SK-N-SH (cell line): ENCODE results near the gene PPM1L. TPM values are rescaled to one million over a fixed set of nuclear protein-coding genes. Genes with fewer than 3 reads are reported as not detected.

Source experiments
- CTCF ChIA-PET: fragments of 300-600, 350-600 bp; formaldehyde crosslinking; extraction: SDS; loops from one replicate; lab custom pipeline; 2021; lab: Yijun Ruan, JAX
- POLR2A ChIA-PET: fragments of 350-600 bp; sonication (Branson Sonifier 250); formaldehyde crosslinking; extraction: SDS; loops from one replicate; lab custom pipeline; 2020; ENCODE audit warnings: antibody characterized with exemption, inconsistent platforms; lab: Yijun Ruan, JAX
- DNase-seq: peaks from one replicate; pipeline ENCODE4 v3.0.0; 2012
- H2AFZ ChIP-seq: fragments of 200-600 bp; sonication (generic); 2 replicates; pipeline ENCODE4 v1.8.1; 2016; ENCODE audit warnings: antibody characterized with exemption, mild to moderate bottlenecking, low read depth
- H3F3A ChIP-seq: fragments of 200-600 bp; sonication (generic); replicated peaks from 2 replicates; pipeline ENCODE3; 2016; ENCODE audit warnings: antibody characterized with exemption, mild to moderate bottlenecking; ENCODE audit not compliant: insufficient read depth
- H3K27ac ChIP-seq, 2 experiments: fragments of 200-500 bp in 1 of 2; fragments of 200-600 bp in 1 of 2; sonication (Bioruptor generic) in 1 of 2; sonication (generic), shearing (Covaris generic) in 1 of 2; 2 replicates each; pipeline versions ENCODE4 v1.5.1 to v1.6.1; 2014 to 2016; ENCODE audit warnings: low read depth in 2 of 2, inconsistent platforms in 1 of 2, low read length in 1 of 2, mild to moderate bottlenecking in 1 of 2, mixed read lengths in 1 of 2
- H3K27me3 ChIP-seq: fragments of 200-600 bp; sonication (generic), shearing (Covaris generic); 2 replicates; pipeline ENCODE4 v1.6.1; 2016; ENCODE audit warnings: mixed run types; ENCODE audit not compliant: insufficient read depth
- H3K36me3 ChIP-seq, 2 experiments: fragments of 200-500 bp in 1 of 2; fragments of 200-600 bp in 1 of 2; sonication (Bioruptor generic) in 1 of 2; sonication (generic) in 1 of 2; replicated peaks in 1 of 2; 2 replicates each; pipeline versions ENCODE3 to v1.5.1; 2014 to 2016; ENCODE audit warnings: low read length in 1 of 2, mild to moderate bottlenecking in 1 of 2; ENCODE audit not compliant: insufficient read depth in 2 of 2, control insufficient read depth in 1 of 2
- H3K4me1 ChIP-seq, 2 experiments: fragments of 200-500 bp in 1 of 2; fragments of 200-600 bp in 1 of 2; sonication (Bioruptor generic) in 1 of 2; sonication (generic), shearing (Covaris generic) in 1 of 2; 2 replicates each; pipeline versions ENCODE4 v1.5.1 to v1.6.1; 2014 to 2016; ENCODE audit warnings: low read depth in 1 of 2, low read length in 1 of 2, mixed run types in 1 of 2; ENCODE audit not compliant: insufficient read depth in 2 of 2, control insufficient read depth in 1 of 2
- H3K4me2 ChIP-seq: fragments of 200-600 bp; sonication (generic), shearing (Covaris generic); 2 replicates; pipeline ENCODE4 v1.6.1; 2017; ENCODE audit warnings: mixed run types
- H3K4me3 ChIP-seq, 2 experiments: fragments of 200-500 bp in 1 of 2; fragments of 200-600 bp in 1 of 2; sonication (Bioruptor generic) in 1 of 2; sonication (generic), shearing (Covaris generic) in 1 of 2; 2 replicates each; pipeline versions ENCODE4 v1.5.1 to v1.8.1; 2014 to 2016; ENCODE audit warnings: low read depth in 2 of 2, inconsistent platforms in 1 of 2, low read length in 1 of 2, mild to moderate bottlenecking in 1 of 2, mixed read lengths in 1 of 2, moderate library complexity in 1 of 2
- H3K79me2 ChIP-seq: fragments of 200-600 bp; sonication (generic); 2 replicates; pipeline ENCODE4 v1.8.1; 2017; ENCODE audit warnings: mild to moderate bottlenecking; ENCODE audit not compliant: insufficient read depth
- H3K9ac ChIP-seq: fragments of 200-600 bp; sonication (generic); 2 replicates; pipeline ENCODE4 v1.6.1; 2017; ENCODE audit warnings: mixed run types
- H3K9me2 ChIP-seq: fragments of 200-600 bp; sonication (generic); 2 replicates; pipeline ENCODE4 v1.6.1; 2017; ENCODE audit warnings: mixed run types
- H3K9me3 ChIP-seq: fragments of 200-600 bp; sonication (generic); 2 replicates; pipeline ENCODE4 v1.6.1; 2017; ENCODE audit warnings: mixed run types, mild to moderate bottlenecking, moderate library complexity
- H4K20me1 ChIP-seq: fragments of 200-600 bp; sonication (generic); 2 replicates; pipeline ENCODE4 v1.6.1; 2017; ENCODE audit warnings: mild to moderate bottlenecking, mixed run types; ENCODE audit not compliant: insufficient read depth
- ELF1 ChIP-seq: IDR thresholded peaks from 2 replicates; pipeline ENCODE4 v1.4.0; 2012
- EP300 ChIP-seq, 2 experiments: IDR thresholded peaks; 2 replicates each; pipeline versions ENCODE4 v1.4.0 to v1.6.1; 2012; ENCODE audit warnings: borderline replicate concordance in 1 of 2, low read depth in 1 of 2, low read length in 1 of 2
- FOXM1 ChIP-seq: IDR thresholded peaks from 2 replicates; pipeline ENCODE4 v1.4.0; 2012; ENCODE audit warnings: low read depth, mild to moderate bottlenecking
- GABPA ChIP-seq: IDR thresholded peaks from 2 replicates; pipeline ENCODE4 v1.4.0; 2012; ENCODE audit warnings: low read depth, mild to moderate bottlenecking
- JUND ChIP-seq: IDR thresholded peaks from 2 replicates; pipeline ENCODE4 v1.4.0; 2012
- MEF2A ChIP-seq: IDR thresholded peaks from 2 replicates; pipeline ENCODE4 v1.4.0; 2012; ENCODE audit warnings: low read depth, borderline replicate concordance
- MXI1 ChIP-seq: IDR thresholded peaks from 2 replicates; pipeline ENCODE4 v1.6.1; 2012; ENCODE audit warnings: mild to moderate bottlenecking, low read depth, low read length, improper control_type of control experiment
- NFIC ChIP-seq: IDR thresholded peaks from 2 replicates; pipeline ENCODE4 v1.4.0; 2012; ENCODE audit warnings: borderline replicate concordance
- POLR2AphosphoS5 ChIP-seq: IDR thresholded peaks from 2 replicates; pipeline ENCODE4 v1.6.1; 2012; ENCODE audit warnings: low read depth, low read length
- RCOR1 ChIP-seq: fragments of 150-350 bp; IDR thresholded peaks from 2 replicates; pipeline ENCODE4 v1.6.1; 2017; ENCODE audit warnings: antibody characterized with exemption, low read length
- SIN3A ChIP-seq: IDR thresholded peaks from 2 replicates; pipeline ENCODE4 v1.6.1; 2012; ENCODE audit warnings: low read depth, mild to moderate bottlenecking, low read length, moderate library complexity, borderline replicate concordance
- TAF1 ChIP-seq: IDR thresholded peaks from 2 replicates; pipeline ENCODE4 v1.6.1; 2012; ENCODE audit warnings: low read depth, mild to moderate bottlenecking, low read length, moderate library complexity, borderline replicate concordance
- TCF12 ChIP-seq: IDR thresholded peaks from 2 replicates; pipeline ENCODE4 v1.4.0; 2012
- YY1 ChIP-seq: IDR thresholded peaks from 2 replicates; pipeline ENCODE4 v1.4.0; 2012; ENCODE audit warnings: low read depth, mild to moderate bottlenecking
- WGBS: methylation state at CpG from one replicate; pipeline ENCODE4 v1.1.6; 2017; ENCODE audit warnings: low lambda C conversion rate; 5-methylcytosine and 5-hydroxymethylcytosine counted together
- polyA plus RNA-seq, 3 experiments: library from polyadenylated mRNA; depleted of rRNA; stranded (reverse); fragments of >200 nt; gene quantifications; 2 replicates each; pipeline ENCODE4 v1.2.3, GENCODE V29; 2012
- TF ChIP-seq, protein P1 (sequence below): IDR thresholded peaks from 2 replicates; pipeline ENCODE4 v1.4.0; 2012; ENCODE audit warnings: low read depth, borderline replicate concordance
- TF ChIP-seq, protein P2 (sequence below): IDR thresholded peaks from 2 replicates; pipeline ENCODE4 v1.4.0; 2012; ENCODE audit warnings: low read depth, borderline replicate concordance
- TF ChIP-seq, protein P3 (sequence below): IDR thresholded peaks from 2 replicates; pipeline ENCODE4 v1.6.1; 2012; ENCODE audit warnings: mild to moderate bottlenecking, low read depth, low read length, moderate library complexity
- TF ChIP-seq, protein P4 (sequence below): IDR thresholded peaks from 2 replicates; pipeline ENCODE4 v1.4.0; 2012; ENCODE audit warnings: low read depth

PPM1L gene
- polyA plus RNA-seq, 1 of the 3 experiments (the other 2 are of a cell fraction), result 0.16 TPM

DNA sequence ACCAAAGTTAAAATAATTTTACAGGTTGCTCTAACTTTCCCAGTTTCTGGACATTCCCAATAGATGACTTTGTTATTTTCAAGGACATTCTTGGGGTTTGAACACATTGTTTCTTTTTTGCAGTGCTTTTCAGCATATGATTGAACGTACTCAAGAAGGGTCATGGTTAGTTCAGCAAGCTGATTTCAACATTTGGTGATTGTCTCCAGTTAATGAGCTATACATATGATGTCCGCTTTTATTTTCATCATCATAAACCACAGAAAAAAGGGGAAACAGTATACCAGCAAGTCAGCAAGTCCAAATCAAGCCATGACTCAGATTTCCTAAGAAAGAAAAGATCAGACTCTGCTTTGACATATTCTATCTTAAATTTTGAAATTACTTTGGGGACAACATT lies 279.7 kb downstream of the PPM1L start:
- Histone ChIP-seq H3K9me2 (no peaks in the 10 kb centered on the region), H3K4me2 (no peak overlapping the region), H3F3A (peaks cover 3% of the 10 kb centered on the region), H3K9me3 (no peaks in the 10 kb centered on the region), H4K20me1 (no peaks in the 10 kb centered on the region), H3K79me2 (no peaks in the 10 kb centered on the region), H3K36me3 (no peaks in the 10 kb centered on the region), H3K9ac (no peak overlapping the region), H3K27ac (no peak overlapping the region), H2AFZ (no peak overlapping the region), H3K4me3 (no peak overlapping the region), H3K27me3 (no peaks in the 10 kb centered on the region), H3K4me1 (no peaks in the 10 kb centered on the region)
- CTCF ChIA-PET, result no interaction called here
- WGBS, result 46% methylated on average over 2 of the region's 2 CpGs
- DNase-seq, result no peak
- TF ChIP-seq EP300 (IDR thresholded peaks at IDR 0.05; ENCODE audit: borderline replicate concordance in 1 of 2, low read depth in 1 of 2, low read length in 1 of 2) (no peak), MEF2A (no peak), FOXM1 (no peak), YY1 (no peak), GABPA (no peak), POLR2AphosphoS5 (no peak), NFIC (no peak), ELF1 (no peak), JUND (no peak), MXI1 (no peak), TAF1 (no peak), RCOR1 (no peak), TCF12 (no peak), SIN3A (no peak)
- TF ChIP-seq, protein P1, sequence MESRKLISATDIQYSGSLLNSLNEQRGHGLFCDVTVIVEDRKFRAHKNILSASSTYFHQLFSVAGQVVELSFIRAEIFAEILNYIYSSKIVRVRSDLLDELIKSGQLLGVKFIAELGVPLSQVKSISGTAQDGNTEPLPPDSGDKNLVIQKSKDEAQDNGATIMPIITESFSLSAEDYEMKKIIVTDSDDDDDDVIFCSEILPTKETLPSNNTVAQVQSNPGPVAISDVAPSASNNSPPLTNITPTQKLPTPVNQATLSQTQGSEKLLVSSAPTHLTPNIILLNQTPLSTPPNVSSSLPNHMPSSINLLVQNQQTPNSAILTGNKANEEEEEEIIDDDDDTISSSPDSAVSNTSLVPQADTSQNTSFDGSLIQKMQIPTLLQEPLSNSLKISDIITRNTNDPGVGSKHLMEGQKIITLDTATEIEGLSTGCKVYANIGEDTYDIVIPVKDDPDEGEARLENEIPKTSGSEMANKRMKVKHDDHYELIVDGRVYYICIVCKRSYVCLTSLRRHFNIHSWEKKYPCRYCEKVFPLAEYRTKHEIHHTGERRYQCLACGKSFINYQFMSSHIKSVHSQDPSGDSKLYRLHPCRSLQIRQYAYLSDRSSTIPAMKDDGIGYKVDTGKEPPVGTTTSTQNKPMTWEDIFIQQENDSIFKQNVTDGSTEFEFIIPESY, result no peak
- TF ChIP-seq, protein P2, sequence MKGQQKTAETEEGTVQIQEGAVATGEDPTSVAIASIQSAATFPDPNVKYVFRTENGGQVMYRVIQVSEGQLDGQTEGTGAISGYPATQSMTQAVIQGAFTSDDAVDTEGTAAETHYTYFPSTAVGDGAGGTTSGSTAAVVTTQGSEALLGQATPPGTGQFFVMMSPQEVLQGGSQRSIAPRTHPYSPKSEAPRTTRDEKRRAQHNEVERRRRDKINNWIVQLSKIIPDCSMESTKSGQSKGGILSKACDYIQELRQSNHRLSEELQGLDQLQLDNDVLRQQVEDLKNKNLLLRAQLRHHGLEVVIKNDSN, result no peak
- TF ChIP-seq, protein P3, sequence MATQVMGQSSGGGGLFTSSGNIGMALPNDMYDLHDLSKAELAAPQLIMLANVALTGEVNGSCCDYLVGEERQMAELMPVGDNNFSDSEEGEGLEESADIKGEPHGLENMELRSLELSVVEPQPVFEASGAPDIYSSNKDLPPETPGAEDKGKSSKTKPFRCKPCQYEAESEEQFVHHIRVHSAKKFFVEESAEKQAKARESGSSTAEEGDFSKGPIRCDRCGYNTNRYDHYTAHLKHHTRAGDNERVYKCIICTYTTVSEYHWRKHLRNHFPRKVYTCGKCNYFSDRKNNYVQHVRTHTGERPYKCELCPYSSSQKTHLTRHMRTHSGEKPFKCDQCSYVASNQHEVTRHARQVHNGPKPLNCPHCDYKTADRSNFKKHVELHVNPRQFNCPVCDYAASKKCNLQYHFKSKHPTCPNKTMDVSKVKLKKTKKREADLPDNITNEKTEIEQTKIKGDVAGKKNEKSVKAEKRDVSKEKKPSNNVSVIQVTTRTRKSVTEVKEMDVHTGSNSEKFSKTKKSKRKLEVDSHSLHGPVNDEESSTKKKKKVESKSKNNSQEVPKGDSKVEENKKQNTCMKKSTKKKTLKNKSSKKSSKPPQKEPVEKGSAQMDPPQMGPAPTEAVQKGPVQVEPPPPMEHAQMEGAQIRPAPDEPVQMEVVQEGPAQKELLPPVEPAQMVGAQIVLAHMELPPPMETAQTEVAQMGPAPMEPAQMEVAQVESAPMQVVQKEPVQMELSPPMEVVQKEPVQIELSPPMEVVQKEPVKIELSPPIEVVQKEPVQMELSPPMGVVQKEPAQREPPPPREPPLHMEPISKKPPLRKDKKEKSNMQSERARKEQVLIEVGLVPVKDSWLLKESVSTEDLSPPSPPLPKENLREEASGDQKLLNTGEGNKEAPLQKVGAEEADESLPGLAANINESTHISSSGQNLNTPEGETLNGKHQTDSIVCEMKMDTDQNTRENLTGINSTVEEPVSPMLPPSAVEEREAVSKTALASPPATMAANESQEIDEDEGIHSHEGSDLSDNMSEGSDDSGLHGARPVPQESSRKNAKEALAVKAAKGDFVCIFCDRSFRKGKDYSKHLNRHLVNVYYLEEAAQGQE, result no peak
- TF ChIP-seq, protein P4, sequence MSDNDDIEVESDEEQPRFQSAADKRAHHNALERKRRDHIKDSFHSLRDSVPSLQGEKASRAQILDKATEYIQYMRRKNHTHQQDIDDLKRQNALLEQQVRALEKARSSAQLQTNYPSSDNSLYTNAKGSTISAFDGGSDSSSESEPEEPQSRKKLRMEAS, result no peak
- POLR2A ChIA-PET, result no interaction called here
